Suprapubic skin (tissue), 4 donors: ENCODE data around the gene HMGB2. TPM values are rescaled to one million over a fixed set of nuclear protein-coding genes. Genes with fewer than 3 reads are reported as not detected.

ENCODE experiments used
- DNase-seq, 2 donors: peaks; one replicate each; pipeline ENCODE4 v3.0.0-alpha.2; 2019; ENCODE audit warnings: low spot score in 2 of 2
- H3K27ac ChIP-seq: fragments of 200-600 bp; sonication (generic); one replicate; pipeline ENCODE4 v1.5.1; 2019
- H3K27me3 ChIP-seq: fragments of 200-600 bp; sonication (generic); one replicate; pipeline ENCODE4 v1.5.1; 2019
- H3K36me3 ChIP-seq: fragments of 200-600 bp; sonication (generic); one replicate; pipeline ENCODE4 v1.5.1; 2019
- H3K4me1 ChIP-seq: fragments of 200-600 bp; sonication (generic); one replicate; pipeline ENCODE4 v1.5.1; 2019
- H3K4me3 ChIP-seq: fragments of 200-600 bp; sonication (generic); one replicate; pipeline ENCODE4 v1.5.1; 2019; ENCODE audit warnings: mild to moderate bottlenecking
- H3K9me3 ChIP-seq: fragments of 200-600 bp; sonication (generic); one replicate; pipeline ENCODE4 v1.5.1; 2019
- EP300 ChIP-seq: sonication (generic); formaldehyde crosslinking; IDR thresholded peaks from one replicate; pipeline ENCODE4 v1.6.1; 2017; ENCODE audit warnings: antibody characterized with exemption
- POLR2A ChIP-seq, 2 donors: fragments of 450-650 bp; IDR thresholded peaks; one replicate each; pipeline ENCODE4 v1.6.1; 2017; ENCODE audit warnings: antibody characterized with exemption in 2 of 2, mild to moderate bottlenecking in 2 of 2, moderate library complexity in 2 of 2
- POLR2AphosphoS5 ChIP-seq, 3 donors: sonication (generic); formaldehyde crosslinking; IDR thresholded peaks; one replicate each; pipeline ENCODE4 v1.6.1; 2017; ENCODE audit warnings: antibody characterized with exemption in 3 of 3
- WGBS: methylation state at CpG from one replicate; pipeline ENCODE4 v1.1.5; 2018; 5-methylcytosine and 5-hydroxymethylcytosine counted together
- total RNA-seq, 4 donors: library from RNA; depleted of rRNA; stranded (reverse); fragments of >200 nt; gene quantifications; one replicate each; pipeline ENCODE4 v1.1.0, GENCODE V29; 2016
- TF ChIP-seq, protein P1 (sequence below), 2 donors: fragments of 200-600 bp in 1 of 2; fragments of 450-650 bp in 1 of 2; sonication (generic) in 1 of 2; IDR thresholded peaks; one replicate each; pipeline ENCODE4 v1.5.1; 2016 to 2019; ENCODE audit warnings: antibody characterized with exemption in 2 of 2, mild to moderate bottlenecking in 1 of 2, moderate library complexity in 1 of 2

The HMGB2 gene
- total RNA-seq, 4 donors from 2014 or later = 28.8 to 76.5 (median 34.2) TPM

DNA sequence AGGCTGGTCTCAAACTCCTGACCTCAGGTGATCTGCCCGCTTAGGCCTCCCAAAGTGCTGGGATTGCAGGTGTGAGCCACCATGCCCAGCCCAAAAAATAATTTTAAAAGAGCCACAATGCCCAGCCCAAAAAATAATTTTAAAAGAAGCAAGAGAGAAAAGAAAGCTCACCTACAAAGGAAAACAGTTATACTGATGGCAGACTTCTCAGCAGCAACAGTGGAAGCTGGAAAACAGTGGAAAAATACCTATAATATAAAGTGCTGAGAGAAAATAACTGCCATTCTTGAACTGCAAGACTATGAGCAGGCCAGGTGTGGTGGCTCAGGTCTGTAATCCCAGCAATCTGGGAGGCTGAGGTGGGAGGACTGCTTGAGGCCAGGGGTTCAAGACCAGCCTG lies 13.3 kb upstream of the HMGB2 start:
- H3K9me3 ChIP-seq = peaks cover 5% of the 10 kb centered on the region
- no peak overlapping the region for H3K4me3 ChIP-seq
- no peak overlapping the region for H3K27ac ChIP-seq
- H3K4me1 ChIP-seq = no peaks in the 10 kb centered on the region
- H3K36me3 ChIP-seq = no peaks in the 10 kb centered on the region
- no peak for DNase-seq
- WGBS = 100% methylated on average over 1 of the region's 1 CpG
- TF ChIP-seq EP300 (no peak), POLR2AphosphoS5 (IDR thresholded peaks at IDR 0.05) (no peak), POLR2A (IDR thresholded peaks at IDR 0.05) (no peak)
- TF ChIP-seq, protein P1, sequence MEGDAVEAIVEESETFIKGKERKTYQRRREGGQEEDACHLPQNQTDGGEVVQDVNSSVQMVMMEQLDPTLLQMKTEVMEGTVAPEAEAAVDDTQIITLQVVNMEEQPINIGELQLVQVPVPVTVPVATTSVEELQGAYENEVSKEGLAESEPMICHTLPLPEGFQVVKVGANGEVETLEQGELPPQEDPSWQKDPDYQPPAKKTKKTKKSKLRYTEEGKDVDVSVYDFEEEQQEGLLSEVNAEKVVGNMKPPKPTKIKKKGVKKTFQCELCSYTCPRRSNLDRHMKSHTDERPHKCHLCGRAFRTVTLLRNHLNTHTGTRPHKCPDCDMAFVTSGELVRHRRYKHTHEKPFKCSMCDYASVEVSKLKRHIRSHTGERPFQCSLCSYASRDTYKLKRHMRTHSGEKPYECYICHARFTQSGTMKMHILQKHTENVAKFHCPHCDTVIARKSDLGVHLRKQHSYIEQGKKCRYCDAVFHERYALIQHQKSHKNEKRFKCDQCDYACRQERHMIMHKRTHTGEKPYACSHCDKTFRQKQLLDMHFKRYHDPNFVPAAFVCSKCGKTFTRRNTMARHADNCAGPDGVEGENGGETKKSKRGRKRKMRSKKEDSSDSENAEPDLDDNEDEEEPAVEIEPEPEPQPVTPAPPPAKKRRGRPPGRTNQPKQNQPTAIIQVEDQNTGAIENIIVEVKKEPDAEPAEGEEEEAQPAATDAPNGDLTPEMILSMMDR (IDR thresholded peaks at IDR 0.05) = no peak
- no peaks in the 10 kb centered on the region for H3K27me3 ChIP-seq

DNA sequence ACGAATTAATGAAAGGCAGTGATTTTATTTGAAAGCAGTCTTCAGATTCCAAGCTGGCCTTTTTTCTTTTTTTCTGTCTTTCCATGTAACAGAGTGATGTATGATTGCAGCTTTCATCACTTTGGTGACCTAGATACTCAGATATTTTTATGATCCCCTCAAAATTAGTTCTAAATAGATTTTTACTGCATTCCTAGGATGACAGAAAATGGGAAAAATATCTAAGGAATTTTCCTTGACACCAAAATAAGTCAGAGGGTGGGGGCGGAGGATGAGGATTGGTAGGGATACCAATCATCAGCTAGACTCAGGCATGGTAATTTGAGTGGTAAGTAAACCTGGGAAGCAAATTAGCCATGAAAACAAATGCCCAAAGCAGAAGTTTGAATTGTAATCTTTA lies 11.9 kb upstream of the HMGB2 start:
- TF ChIP-seq POLR2AphosphoS5 (IDR thresholded peaks at IDR 0.05) = no peak
- no peak for TF ChIP-seq POLR2A (IDR thresholded peaks at IDR 0.05)
- no peak for TF ChIP-seq EP300
- TF ChIP-seq, protein P1 (IDR thresholded peaks at IDR 0.05) = no peak
- DNase-seq = no peak
- no peaks in the 10 kb centered on the region for H3K36me3 ChIP-seq
- H3K4me1 ChIP-seq = no peaks in the 10 kb centered on the region
- H3K27me3 ChIP-seq = no peaks in the 10 kb centered on the region
- H3K9me3 ChIP-seq = peaks cover 5% of the 10 kb centered on the region
- WGBS = 62% methylated on average over 2 of the region's 2 CpGs
- H3K27ac ChIP-seq = no peak overlapping the region
- H3K4me3 ChIP-seq = no peak overlapping the region

- no peaks in the 10 kb centered on the region for H3K36me3 ChIP-seq
- no peak overlapping the region for H3K4me3 ChIP-seq
- WGBS = 31% methylated on average over 2 of the region's 2 CpGs
- H3K27ac ChIP-seq = no peak overlapping the region
- H3K9me3 ChIP-seq = peaks cover 5% of the 10 kb centered on the region
- DNase-seq = no peak
- no peaks in the 10 kb centered on the region for H3K4me1 ChIP-seq
- TF ChIP-seq, protein P1 (IDR thresholded peaks at IDR 0.05) = no peak
- TF ChIP-seq POLR2A (IDR thresholded peaks at IDR 0.05) = no peak
- TF ChIP-seq POLR2AphosphoS5 (IDR thresholded peaks at IDR 0.05) = no peak
- TF ChIP-seq EP300 = no peak
- H3K27me3 ChIP-seq = no peaks in the 10 kb centered on the region
Observed at GRCh38 chr4:173345648-173346047, 11.5 kb upstream of the HMGB2 start.

GRCh38 chr4:173343832-173344397 lies 9.8 kb upstream of the HMGB2 start:
- Histone ChIP-seq H3K27ac (no peak overlapping the region), H3K36me3 (no peaks in the 10 kb centered on the region), H3K4me3 (no peak overlapping the region), H3K9me3 (peaks cover 5% of the 10 kb centered on the region), H3K27me3 (no peaks in the 10 kb centered on the region), H3K4me1 (no peaks in the 10 kb centered on the region)
- WGBS = 86% methylated on average over 3 of the region's 3 CpGs
- TF ChIP-seq, protein P1 (IDR thresholded peaks at IDR 0.05) = no peak
- no peak for TF ChIP-seq POLR2AphosphoS5 (IDR thresholded peaks at IDR 0.05)
- no peak for TF ChIP-seq EP300
- TF ChIP-seq POLR2A (IDR thresholded peaks at IDR 0.05) = no peak
- no peak for DNase-seq

GRCh38 chr4:173337463-173337862 lies 3.3 kb upstream of the HMGB2 start:
- Histone ChIP-seq H3K27me3 (no peaks in the 10 kb centered on the region), H3K4me3 (no peak overlapping the region), H3K36me3 (no peaks in the 10 kb centered on the region), H3K4me1 (peaks cover 14% of the 10 kb centered on the region), H3K27ac (no peak overlapping the region), H3K9me3 (no peaks in the 10 kb centered on the region)
- TF ChIP-seq POLR2A (IDR thresholded peaks at IDR 0.05) (no peak), POLR2AphosphoS5 (IDR thresholded peaks at IDR 0.05) (no peak), EP300 (no peak)
- TF ChIP-seq, protein P1 (IDR thresholded peaks at IDR 0.05) = no peak
- no peak for DNase-seq
- 99% methylated on average over 2 of the region's 2 CpGs for WGBS
